ENCODE data around the gene EIF4G3.
"Not testable (repeated sequence)": the region's sequence is repeated elsewhere in the genome, so short reads cannot be mapped to it uniquely, and the experiment has no call there.

Gene EIF4G3

DNA sequence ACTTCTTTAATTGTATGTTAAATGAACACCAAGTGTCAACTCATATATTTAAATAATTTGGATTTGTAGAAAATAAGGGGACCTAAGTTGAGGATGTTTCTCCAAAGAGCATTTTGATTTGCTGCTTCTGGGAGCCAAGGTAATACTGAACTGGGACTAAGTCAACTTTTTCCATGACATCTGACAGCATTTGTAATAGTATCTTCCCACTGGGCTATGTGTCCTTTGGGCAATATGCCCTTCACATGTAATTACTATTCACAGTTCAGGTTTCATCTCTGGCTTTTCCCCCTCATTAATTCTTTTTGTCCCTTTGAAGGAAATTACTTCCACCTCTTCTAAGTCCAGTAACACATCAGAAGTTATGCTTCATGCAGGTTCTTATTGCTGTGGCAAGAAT is 352.9 kb downstream of the EIF4G3 start:
- DNase-seq (ENCODE audit: low read depth), result no peak

DNA sequence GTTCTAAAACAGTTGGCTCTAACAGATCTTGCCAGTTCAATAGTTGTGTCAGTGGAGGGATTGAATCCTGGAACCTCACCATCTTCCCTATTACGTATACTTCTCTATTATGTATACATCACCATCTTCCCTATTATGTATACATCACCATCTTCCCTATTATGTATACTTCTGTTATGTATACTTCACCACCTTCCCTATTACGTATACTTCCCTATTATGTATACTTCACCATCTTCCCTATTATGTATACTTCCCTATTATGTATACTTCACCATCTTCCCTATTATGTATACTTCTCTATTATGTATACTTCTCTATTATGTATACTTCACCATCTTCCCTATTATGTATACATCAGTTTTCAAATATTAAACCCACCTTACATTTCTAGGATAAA is 355.2 kb downstream of the EIF4G3 start:
- no peak for DNase-seq (ENCODE audit: low read depth)

DNA sequence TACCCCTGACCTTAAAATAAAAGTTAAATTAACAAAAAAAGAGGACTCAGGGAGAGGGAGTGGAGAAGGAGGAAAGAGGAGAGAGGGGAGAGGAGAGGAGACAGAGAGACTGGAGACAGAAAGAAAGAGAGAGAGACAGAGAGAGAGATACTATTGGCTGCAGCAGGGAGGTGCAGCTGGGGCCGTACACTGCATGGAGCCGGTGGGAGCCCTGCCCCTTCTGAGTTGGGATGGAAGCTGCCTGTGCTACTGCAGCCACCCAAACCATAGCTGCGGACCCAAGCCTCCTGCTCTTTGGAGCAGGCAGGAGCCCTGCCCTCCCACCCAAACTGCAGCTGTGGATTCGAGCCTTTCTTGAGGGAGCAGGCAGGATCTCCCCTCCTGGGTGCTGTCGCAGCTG is 356.9 kb downstream of the EIF4G3 start:
- DNase-seq (ENCODE audit: low read depth), result no peak

DNA sequence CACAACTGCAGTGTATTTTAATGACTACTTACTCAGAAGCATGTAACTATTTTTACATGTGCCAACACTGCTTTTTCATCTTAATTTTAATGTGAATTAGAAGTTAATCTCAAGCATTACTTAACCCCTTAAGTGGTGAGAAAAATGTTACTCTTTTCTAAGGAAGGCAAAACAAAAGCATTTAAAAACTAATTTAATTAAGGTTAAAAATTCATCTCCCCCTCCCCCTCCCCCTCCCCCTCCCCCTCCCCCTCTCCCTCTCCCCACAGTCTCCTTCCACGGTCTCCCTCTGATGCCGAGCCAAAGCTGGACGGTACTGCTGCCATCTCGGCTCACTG is 362.2 kb downstream of the EIF4G3 start:
- DNase-seq (ENCODE audit: low read depth), result no peak

DNA sequence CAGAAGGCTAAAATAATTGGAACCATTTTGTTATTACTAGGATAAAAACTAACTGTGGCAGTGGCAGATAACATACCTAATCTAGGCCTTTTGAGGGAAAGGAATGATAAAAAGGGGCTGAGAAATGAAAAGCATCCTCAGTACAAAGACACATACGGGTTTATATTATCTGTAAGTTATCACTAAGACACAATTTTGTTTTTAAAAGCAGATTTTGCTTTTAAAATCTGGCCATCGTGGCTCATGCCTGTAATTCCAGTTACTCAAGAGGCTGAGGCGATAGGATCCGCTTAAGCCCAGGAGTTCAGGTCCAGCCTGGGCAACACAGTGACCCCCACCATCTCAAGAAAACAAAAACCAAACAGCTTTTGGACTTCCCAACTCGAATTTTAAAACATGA is 364.8 kb downstream of the EIF4G3 start:
- DNase-seq (ENCODE audit: low read depth), result no peak

DNA sequence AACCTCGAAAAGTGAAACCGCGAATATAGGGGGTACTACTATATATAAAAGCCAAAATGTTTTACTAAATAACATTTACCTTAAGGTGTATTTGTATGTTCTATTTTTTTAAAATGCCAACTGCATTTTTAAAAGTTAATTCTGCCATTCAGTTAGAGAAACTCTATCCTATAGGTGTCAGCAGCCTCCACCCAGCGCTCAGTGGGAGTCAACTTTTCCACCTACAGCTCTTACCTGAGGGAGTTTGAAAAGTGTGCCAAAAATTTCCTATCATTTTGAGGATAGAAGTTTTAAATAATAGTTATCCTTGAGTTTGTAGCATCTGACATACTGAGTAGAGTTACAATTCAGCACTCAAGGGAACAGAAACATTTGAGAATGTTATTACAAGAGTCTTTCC is 383.5 kb downstream of the EIF4G3 start:
- no peak for DNase-seq (ENCODE audit: low read depth)

DNA sequence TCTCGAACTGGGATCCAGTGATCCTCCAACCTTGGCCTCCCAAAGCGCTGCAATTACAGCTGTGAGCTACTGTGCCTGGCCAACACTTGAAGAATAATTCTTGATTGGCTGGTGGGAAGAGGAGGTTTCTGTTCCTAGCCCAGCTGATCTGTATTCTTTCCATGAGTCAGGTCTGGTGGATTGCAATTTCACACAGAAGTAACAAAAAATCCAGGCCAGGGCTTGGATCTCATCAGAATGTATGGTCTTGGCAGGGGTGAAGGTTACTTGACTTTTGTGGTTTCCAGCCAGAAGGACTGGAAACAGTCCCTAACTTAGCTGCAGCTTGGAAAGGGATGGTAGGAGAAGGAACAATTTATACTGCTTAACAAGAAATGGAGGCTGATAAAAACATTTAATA is 384.5 kb downstream of the EIF4G3 start:
- peak; percentile 96 for DNase-seq (ENCODE audit: low read depth)

DNA sequence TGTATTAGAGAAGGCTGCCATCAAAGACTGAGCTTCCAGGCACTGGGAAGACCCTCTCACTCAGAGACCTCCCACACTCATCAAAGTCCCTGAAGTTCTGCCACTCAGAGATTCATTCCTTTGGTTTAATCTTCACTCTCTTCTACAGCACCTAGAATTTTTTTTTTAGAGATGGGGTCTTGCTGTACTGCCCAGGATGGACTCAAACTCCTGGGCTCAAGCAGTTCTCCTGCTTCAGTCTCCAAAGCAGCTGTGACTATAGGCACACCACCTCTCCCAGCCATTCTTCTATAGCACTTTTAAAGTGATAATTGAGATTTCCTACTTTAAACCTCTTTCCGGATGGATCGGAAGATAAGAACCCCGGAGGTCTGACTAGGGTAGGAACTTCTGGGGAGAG is 385.9 kb downstream of the EIF4G3 start:
- DNase-seq (ENCODE audit: low read depth), result no peak

DNA sequence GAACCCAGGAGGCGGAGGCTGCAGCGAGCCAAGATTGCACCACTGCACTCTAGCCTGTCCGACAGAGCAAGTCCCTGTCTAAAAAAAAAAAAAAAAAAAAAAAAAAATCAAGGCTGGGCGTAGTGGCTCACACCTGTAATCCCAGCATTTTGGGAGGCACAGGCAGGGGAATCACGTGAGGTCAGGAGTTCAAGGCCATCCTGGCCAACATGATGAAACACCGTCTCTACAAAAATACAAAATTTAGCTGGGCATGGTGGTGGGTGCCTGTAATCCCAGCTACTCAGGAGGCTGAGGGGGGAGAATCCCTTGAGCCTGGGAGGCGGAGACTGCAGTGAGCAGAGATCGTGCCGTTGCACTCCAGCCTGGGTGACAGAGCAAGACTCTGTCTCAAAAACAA is 387.1 kb downstream of the EIF4G3 start:
- DNase-seq (ENCODE audit: low read depth), result not testable (repeated sequence)

DNA sequence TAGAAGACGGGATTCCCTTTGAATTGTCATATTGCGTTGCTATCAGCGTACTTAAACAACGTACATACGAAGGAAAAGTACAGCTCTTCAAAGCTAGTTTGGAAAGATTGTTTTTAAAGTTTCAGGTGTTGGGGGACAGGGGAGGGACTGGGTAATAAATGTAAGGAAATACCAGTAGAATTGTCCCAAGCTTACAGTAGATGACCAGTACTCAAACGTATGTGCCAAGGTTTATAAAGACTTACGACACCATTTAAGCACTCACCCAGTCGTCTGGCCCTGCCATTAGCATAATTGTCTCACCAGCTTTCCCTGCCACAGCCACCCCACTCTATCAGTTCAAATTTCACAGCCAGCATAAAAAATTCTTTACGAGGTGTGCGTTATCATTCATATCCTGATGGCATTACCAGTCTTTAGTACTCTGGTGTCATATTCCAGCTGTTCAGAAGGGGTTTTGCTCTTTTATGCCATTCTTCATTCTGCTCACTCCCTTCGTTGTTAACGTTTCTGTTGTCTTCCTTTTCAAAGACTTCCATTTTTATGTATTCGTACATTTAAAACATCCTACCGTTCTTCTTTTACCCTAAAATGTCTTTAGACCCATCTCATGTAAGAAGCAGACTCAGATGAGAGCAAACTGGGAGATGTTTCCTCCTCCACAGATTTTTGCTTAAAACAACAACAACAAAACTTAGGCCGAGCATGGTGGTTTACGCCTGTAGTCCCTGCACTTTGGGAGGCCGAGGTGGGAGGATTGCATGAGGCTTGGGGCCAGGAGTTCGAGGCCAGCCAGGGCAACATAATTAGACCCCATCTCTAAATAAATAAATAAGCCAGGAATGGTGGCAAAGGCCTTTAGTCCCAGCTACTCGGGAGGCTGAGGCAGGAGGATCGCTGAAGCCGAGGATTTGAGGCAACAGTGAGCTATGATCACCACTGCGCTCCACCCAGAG is 388.6 kb downstream of the EIF4G3 start:
- DNase-seq (ENCODE audit: low read depth), result peak; percentile 20

DNA sequence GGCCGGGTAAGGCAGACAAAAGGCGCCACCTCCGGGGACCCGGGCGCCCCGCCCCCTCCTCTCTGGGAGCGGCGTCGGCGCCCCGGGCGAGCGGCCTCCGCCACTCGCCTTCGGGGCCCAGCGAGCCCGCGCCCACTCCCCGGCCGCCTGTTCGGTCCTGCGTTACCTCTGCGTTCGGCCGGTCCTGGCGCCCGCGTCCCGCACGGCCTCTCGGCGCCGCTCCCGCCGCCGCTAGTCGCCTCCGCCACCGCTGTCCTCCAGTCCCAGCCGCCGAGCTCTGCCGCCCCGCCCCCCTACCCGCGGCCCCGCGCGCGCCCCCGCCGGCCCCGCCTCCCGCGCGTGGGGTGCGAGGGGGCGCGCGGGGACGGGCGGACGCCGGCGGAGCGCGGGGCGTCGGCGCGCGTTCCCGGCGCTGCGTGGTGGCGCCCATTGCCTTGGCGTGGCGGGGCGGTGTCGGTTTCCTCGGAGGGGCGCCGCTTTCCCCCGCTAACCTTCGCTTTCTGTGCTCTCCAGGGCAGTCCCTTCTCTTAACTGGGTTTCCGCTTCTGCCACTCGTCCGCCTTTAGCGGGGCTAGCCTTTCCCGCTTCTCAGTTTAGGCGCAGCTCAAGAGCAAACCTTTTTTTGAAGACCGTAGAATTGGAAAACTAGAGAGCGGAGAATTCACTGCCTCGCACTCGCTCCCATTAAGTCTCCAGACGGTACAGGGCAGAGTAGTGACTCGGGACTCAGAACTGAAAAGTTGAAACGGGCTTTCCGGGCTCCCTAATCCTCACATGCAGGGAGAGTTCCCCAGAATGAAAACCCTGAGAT is 389.5 kb downstream of the EIF4G3 start, which contains the start of gene HP1BP3:
HP1BP3 (minus strand) TSS at position 279 of the 811 bp plus-strand sequence. CDS start 6,867 bp downstream, outside the sequence.
- peak; percentile 45 for DNase-seq (ENCODE audit: low read depth)

DNA sequence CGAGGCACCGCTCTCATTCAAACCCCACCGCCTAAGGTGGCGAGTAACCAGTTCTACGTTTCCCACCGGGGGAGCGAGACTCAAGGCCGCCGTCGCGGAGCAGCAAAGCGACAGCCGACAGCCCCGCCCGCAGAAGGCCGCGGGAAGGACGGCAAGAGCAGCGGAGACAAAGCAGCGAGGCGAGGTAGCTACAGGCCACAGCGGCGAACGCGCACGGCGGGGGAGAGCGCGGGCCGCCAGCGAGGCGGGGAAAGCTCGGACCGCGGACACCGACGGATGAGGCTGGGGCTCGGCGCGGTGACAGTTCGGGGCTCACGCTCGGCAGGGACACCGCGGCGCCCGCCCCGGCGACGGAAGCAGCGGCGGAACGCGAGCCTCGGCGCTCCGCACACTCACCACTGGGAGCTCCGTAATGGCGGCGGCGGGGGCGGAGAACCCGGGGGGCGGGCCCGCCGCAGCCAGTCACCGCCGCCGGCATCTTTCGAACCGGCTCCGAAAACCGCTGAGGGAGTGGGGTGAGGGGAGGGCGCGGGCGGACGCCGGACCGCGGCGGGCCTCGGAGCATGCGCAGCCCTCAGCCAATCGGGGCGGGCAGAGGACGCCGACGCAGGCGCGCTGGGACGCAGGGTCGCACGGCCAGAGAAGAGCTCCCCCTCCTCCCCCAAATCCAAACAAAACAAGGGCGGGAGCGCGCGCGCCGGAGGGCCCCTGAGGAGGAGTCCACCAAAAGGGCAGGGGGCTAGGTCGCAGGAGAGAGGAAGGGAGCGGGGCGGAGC is 390.3 kb downstream of the EIF4G3 start:
- peak; percentile 84 for DNase-seq (ENCODE audit: low read depth)

DNA sequence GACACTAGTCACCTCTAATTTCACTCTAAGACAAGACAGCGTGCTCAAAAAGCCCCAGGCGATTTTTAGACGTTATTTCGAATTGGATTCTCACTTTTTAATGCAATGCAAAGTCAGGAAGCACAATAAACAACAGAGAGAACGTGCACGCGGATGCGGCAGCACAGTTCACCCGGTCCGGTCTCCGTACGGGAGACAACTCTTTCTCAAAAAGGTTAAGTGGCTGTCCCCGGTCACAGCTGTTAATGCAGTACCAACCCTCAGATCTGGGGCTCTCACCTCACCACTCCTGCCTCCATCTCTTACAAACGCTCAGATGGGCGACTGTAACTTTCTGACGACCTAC is 390.8 kb downstream of the EIF4G3 start:
- no peak for DNase-seq (ENCODE audit: low read depth)

DNA sequence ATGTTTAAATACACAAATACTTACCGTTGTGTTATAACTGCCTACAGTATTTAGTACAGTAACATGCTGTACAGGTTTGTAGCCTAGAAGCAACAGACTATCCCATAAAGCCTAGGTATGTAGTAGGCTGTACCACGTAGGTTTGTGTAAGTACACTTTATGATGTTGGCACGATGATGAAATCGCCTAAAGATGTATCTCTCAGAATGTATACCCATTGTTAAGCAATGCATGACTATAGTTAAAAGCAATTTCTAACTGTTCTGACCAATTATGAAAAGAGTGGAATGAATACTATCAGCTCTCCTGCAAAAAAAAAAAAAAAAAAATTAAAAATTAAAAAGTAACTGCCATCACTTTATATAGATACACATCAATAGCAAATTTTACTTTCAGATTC is 401.0 kb downstream of the EIF4G3 start:
- DNase-seq (ENCODE audit: low read depth), result no peak

DNA sequence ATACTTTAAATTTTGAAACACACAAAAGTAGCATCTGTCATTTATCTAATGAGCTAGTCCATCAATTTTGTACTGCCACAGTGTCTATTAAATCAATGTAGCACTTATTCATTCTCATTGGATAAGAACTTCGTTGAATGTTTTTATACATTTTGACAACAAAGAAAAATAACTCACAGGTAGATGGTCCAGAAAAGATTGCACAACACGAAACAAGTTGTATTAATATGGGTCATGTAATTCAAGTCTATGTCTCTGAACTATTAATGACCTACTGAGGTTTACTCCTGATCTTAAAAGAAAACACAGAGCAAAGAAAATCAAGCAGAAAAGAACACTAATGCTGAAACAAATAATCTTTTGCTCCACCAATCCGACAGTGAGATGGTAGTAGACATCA is 404.9 kb downstream of the EIF4G3 start:
- DNase-seq (ENCODE audit: low read depth), result no peak

DNA sequence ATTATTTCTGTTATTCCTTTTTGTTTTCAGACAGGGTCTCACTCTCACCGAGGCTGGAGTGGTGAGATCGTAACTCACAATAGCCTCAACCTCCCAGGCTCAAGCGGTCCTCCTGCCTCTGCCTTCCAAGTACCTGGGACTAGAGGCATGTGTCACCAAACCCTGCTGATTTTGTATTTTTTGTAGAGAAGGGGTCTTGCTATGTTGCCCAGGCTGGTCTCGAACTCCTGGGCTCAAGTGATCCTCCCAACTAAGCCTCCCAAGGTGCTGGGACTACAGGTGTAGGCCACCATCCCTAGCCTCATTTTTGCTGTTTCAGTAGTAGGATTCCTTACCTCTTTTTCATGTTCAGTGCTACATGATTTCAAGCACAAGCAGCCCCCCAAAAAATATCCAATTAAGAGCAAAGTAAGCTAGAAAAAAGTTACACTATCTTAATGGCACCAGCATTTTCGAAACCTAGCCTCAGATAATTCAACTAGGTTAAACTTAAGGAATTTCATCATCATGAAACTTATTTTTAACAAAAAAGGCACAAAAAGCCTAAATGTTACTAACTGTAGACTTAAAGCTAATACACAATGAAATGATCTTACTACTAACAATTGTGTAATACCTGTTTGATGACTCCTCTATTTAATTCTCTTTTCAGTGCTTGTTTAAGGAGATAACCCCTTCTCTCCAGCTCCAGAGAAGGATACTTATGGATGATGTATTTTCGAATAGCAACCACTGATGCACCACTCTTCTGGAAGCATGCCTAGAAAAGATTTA is 406.2 kb downstream of the EIF4G3 start:
- DNase-seq (ENCODE audit: low read depth), result no peak

DNA sequence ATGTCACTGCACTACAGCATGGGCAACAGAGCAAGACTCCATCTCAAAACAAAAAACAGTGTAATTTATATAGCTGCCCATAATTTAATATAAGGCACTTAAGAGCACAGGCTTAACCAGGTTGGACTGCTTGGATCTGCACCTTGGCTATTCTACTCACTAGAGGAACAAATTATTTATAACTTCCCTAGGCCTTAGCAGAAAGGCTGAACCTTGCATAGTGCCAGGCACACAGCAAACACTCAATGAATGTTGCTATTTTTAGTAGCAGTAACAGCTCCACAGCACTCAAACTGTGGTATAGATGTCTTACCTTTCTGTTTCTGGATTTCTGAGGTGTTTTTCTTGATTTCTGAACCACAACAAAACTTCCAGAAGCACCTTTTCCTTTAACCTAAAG is 409.4 kb downstream of the EIF4G3 start:
- no peak for DNase-seq (ENCODE audit: low read depth)

DNA sequence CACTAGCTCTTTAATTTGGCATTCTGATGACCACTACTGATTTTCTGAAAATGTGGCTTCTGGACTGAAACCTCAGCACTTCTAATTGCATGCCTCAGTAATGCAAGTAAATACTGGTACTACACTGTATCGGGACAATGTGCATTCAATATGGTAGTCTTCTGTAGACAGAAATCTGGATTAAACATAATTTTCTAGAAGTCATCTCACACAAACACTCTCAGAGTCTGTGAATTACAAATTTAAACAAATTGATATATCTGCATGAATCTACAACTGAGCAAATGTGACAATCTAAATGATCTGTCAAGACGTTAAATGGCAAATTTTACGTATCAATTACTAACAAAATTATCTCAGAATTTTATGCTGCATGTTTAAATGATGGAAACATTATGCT is 413.3 kb downstream of the EIF4G3 start:
- no peak for DNase-seq (ENCODE audit: low read depth)

DNA sequence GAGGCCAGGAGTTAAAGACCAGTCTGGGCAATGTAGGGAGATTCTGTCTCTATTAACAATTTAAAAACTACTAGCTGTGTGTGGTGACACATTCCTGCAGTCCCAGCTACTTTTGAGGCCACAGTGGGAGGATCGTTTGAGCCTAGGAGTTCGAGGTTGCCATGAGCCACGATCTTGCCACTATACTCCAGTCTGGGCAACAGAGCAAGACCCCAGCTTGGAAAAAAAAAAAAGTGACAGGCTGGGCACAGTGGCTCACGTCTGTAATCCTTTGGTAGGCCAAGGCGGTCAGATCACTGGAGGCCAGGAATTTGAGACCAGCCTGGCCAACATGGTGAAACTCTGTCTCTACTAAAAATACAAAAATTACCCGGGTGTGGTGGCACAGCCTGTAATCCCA is 416.4 kb downstream of the EIF4G3 start:
- no peak for DNase-seq (ENCODE audit: low read depth)
